BE2C (cell line): ENCODE data around the gene OXSR1.

ENCODE experiments used
- DNase-seq: peaks from one replicate; pipeline ENCODE4 v3.0.0-alpha.2; 2020
- H3K27me3 ChIP-seq: fragments of 250-450 bp; sonication (Bioruptor Pico); 2 replicates; pipeline ENCODE4 v1.5.1; 2020; ENCODE audit warnings: mild to moderate bottlenecking
- H3K36me3 ChIP-seq: fragments of 250-450 bp; sonication (Bioruptor Pico); 2 replicates; pipeline ENCODE4 v1.5.1; 2020; ENCODE audit warnings: mild to moderate bottlenecking
- H3K4me1 ChIP-seq: fragments of 250-450 bp; sonication (Bioruptor Pico); 2 replicates; pipeline ENCODE4 v1.5.1; 2020
- H3K4me3 ChIP-seq: 2 replicates; pipeline ENCODE4 v1.5.1; 2011; ENCODE audit warnings: low read depth, low read length
- H3K9me3 ChIP-seq: fragments of 250-450 bp; sonication (Bioruptor Pico); 2 replicates; pipeline ENCODE4 v1.5.1; 2020
- CTCF ChIP-seq: IDR thresholded peaks from 2 replicates; pipeline ENCODE4 v1.5.1; 2012; ENCODE audit warnings: mild to moderate bottlenecking, low read depth, low read length

The OXSR1 gene

GRCh38 chr3:38149708-38150107, 15.6 kb upstream of the OXSR1 start:
- Histone ChIP-seq H3K9me3 (no peaks in the 10 kb centered on the region), H3K4me3 (no peak overlapping the region), H3K36me3 (no peaks in the 10 kb centered on the region), H3K4me1 (no peaks in the 10 kb centered on the region), H3K27me3 (no peaks in the 10 kb centered on the region)
- no peak for DNase-seq
- TF ChIP-seq CTCF = no peak

GRCh38 chr3:38150780-38151528, 14.4 kb upstream of the OXSR1 start:
- Histone ChIP-seq H3K4me3 (no peak overlapping the region), H3K4me1 (no peaks in the 10 kb centered on the region), H3K27me3 (no peaks in the 10 kb centered on the region), H3K36me3 (no peaks in the 10 kb centered on the region), H3K9me3 (no peaks in the 10 kb centered on the region)
- no peak for DNase-seq
- peak; percentile 17 for TF ChIP-seq CTCF

- no peak overlapping the region for H3K4me3 ChIP-seq
- H3K9me3 ChIP-seq = no peaks in the 10 kb centered on the region
- no peak for DNase-seq
- H3K36me3 ChIP-seq = no peaks in the 10 kb centered on the region
- TF ChIP-seq CTCF = no peak
- H3K4me1 ChIP-seq = no peaks in the 10 kb centered on the region
- no peaks in the 10 kb centered on the region for H3K27me3 ChIP-seq
Measured at GRCh38 chr3:38151667-38152265, 13.6 kb upstream of the OXSR1 start.

- TF ChIP-seq CTCF = no peak
- Histone ChIP-seq H3K9me3 (no peaks in the 10 kb centered on the region), H3K4me3 (no peak overlapping the region), H3K36me3 (no peaks in the 10 kb centered on the region), H3K27me3 (no peaks in the 10 kb centered on the region), H3K4me1 (no peaks in the 10 kb centered on the region)
- no peak for DNase-seq
Measured at GRCh38 chr3:38152609-38153008, 12.7 kb upstream of the OXSR1 start.

GRCh38 chr3:38153221-38153620, 12.1 kb upstream of the OXSR1 start:
- H3K36me3 ChIP-seq = no peaks in the 10 kb centered on the region
- no peaks in the 10 kb centered on the region for H3K27me3 ChIP-seq
- H3K9me3 ChIP-seq = no peaks in the 10 kb centered on the region
- no peaks in the 10 kb centered on the region for H3K4me1 ChIP-seq
- no peak for DNase-seq
- TF ChIP-seq CTCF = no peak
- H3K4me3 ChIP-seq = no peak overlapping the region

- DNase-seq = no peak
- TF ChIP-seq CTCF = no peak
- H3K27me3 ChIP-seq = no peaks in the 10 kb centered on the region
- H3K4me3 ChIP-seq = no peak overlapping the region
- no peaks in the 10 kb centered on the region for H3K4me1 ChIP-seq
- H3K36me3 ChIP-seq = no peaks in the 10 kb centered on the region
- H3K9me3 ChIP-seq = no peaks in the 10 kb centered on the region
Measured at GRCh38 chr3:38154033-38154494, 11.3 kb upstream of the OXSR1 start.
